KOPT-K1 (cell line): ENCODE data around the gene JADE2.

ENCODE experiments used
- H3K27ac ChIP-seq: fragments of 200-600 bp; sonication (generic); 2 replicates; pipeline ENCODE4 v1.5.1; 2016; ENCODE audit warnings: antibody characterized with exemption, mild to moderate bottlenecking, low read depth, low read length; ENCODE audit not compliant: poor library complexity, severe bottlenecking
- H3K36me3 ChIP-seq: fragments of 200-600 bp; sonication (generic); 2 replicates; pipeline ENCODE4 v1.5.1; 2017; ENCODE audit warnings: antibody characterized with exemption, mild to moderate bottlenecking, low read length, moderate library complexity; ENCODE audit not compliant: insufficient read depth
- H3K9me3 ChIP-seq: fragments of 200-600 bp; sonication (generic); 2 replicates; pipeline ENCODE4 v1.5.1; 2017; ENCODE audit warnings: antibody characterized with exemption, low read length, mild to moderate bottlenecking; ENCODE audit not compliant: insufficient read depth, poor library complexity, severe bottlenecking

The JADE2 gene

DNA sequence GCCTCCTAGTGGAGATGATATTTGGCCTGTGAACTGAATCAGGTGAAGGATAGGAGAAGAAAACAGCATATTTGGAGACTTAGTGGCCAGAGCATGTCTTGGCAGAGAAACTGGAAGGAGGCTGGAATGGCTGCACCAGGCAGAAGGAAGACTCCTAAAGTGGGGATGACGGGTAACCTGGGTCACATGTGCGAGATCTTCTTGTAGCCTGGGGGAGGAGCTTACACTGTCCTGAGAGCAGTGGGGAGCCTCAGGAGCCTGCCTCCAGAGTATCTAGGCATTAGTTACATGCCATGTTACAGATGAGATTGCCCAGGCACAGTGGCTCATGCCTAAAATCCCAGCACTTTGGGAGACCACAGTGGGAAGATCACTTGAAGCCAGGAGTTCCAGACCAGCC is 49.8 kb downstream of the JADE2 start:
- H3K36me3 ChIP-seq: peaks cover 98% of the 10 kb centered on the region
- no peak overlapping the region for H3K27ac ChIP-seq
- H3K9me3 ChIP-seq: no peaks in the 10 kb centered on the region

DNA sequence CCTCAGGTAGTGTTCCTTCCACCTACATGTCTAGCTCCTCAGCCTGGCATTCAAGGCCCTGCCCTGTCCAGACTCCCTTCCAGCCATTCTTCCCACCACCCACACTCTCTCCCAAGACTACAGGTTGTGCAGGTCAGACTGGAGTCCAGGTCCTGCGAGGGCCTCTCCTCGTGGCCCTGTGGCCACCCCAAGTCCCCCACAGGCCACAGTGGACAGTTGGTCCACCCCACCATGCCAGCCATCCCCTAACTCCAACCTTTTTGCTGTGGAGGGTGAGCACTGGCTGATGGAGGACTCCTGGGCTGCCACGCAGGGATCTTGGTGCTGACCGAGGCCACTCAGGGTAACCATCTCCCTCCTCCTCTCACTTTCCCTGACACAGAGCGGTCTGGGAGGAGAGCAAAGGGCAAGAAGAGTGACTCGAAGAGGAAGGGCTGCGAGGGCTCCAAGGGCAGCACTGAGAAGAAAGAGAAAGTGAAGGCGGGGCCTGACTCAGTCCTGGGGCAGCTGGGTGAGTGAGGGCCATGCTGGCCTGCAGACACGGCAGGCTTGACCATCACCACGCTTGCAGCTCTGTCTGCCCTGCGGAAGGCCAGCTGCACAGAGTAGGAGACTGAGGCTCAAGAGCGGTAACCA is 51.0 kb downstream of the JADE2 start:
- Histone ChIP-seq H3K36me3 (peaks cover 98% of the 10 kb centered on the region), H3K9me3 (no peaks in the 10 kb centered on the region), H3K27ac (no peak overlapping the region)

DNA sequence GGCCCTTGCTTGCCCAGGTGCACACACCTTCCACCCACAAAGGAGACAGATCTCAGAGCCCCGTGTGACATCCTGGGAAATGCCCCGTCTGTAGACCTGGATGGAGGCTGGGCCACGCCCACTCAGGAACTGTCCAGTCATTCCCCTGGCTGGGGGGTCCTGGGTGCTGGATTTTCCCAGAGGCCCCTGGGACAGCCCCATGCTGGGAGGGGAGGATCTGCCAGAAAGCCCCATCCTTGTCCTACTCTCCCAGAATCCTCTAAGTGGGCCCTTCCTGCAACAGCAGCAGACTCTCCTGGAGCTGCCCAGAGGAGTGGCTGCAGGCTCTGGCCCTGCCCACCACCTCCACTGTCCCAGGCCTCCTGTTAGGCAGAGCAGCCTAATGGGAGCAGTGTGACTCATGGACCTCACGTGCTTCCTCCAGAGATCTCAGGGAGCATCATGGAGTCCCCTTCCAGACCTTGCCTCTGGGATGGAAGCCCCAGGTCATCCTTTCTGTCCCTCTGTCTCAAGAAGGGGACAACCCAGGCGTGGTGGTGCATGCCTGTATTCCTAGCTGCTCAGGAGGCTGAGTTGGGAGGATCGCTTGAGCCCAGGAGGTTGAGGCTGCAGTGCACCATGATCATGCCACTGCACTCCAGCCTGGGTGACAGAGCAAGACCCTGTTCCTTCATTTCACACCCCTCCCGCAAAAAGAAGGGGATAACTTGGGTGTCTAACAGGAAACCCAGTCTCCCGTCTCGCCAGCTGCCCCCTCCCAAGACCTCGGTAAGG is 51.7 kb downstream of the JADE2 start:
- peaks cover 95% of the 10 kb centered on the region for H3K36me3 ChIP-seq
- H3K27ac ChIP-seq: no peak overlapping the region
- H3K9me3 ChIP-seq: no peaks in the 10 kb centered on the region

DNA sequence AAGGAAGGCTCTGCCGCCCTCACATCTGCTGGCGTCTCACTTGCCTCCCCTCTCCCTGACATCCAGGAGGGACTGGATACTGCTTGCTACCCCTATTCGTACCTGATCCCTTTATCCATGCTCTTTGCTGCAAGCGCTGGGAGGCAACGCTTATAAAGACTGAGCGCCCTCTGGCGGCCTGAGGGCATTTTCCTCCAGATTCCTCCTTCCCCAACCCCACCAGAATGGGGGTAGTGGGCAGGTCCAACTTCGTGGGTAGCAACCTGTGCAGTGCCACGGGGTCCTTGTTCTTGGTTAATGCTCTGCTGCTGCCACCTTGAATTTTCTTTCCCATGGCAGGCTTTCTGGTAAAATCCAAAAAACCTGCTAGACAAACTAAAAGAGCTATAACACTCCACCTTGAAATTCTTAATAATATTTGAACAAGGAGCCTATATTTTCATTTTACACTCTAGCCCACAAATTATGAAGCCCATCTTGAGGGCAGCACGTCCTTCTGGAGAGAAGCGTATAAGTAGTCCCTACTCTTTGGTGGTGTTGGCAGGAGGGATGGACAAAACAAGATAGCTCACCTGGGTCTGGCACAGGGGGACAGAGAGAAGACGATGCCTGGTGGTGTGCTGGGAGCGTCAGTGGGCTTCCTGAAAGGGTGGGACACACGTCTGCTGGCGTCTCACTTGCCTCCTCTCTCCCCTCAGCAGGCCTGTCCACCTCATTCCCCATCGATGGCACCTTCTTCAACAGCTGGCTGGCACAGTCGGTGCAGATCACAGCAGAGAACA is 52.5 kb downstream of the JADE2 start:
- Histone ChIP-seq H3K27ac (no peak overlapping the region), H3K9me3 (no peaks in the 10 kb centered on the region), H3K36me3 (peaks cover 87% of the 10 kb centered on the region)

DNA sequence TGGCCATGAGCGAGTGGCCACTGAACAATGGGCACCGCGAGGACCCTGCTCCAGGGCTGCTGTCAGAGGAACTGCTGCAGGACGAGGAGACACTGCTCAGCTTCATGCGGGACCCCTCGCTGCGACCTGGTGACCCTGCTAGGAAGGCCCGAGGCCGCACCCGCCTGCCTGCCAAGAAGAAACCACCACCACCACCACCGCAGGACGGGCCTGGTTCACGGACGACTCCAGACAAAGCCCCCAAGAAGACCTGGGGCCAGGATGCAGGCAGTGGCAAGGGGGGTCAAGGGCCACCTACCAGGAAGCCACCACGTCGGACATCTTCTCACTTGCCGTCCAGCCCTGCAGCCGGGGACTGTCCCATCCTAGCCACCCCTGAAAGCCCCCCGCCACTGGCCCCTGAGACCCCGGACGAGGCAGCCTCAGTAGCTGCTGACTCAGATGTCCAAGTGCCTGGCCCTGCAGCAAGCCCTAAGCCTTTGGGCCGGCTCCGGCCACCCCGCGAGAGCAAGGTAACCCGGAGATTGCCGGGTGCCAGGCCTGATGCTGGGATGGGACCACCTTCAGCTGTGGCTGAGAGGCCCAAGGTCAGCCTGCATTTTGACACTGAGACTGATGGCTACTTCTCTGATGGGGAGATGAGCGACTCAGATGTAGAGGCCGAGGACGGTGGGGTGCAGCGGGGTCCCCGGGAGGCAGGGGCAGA is 53.3 kb downstream of the JADE2 start:
- Histone ChIP-seq H3K27ac (no peak overlapping the region), H3K36me3 (peaks cover 80% of the 10 kb centered on the region), H3K9me3 (no peaks in the 10 kb centered on the region)

DNA sequence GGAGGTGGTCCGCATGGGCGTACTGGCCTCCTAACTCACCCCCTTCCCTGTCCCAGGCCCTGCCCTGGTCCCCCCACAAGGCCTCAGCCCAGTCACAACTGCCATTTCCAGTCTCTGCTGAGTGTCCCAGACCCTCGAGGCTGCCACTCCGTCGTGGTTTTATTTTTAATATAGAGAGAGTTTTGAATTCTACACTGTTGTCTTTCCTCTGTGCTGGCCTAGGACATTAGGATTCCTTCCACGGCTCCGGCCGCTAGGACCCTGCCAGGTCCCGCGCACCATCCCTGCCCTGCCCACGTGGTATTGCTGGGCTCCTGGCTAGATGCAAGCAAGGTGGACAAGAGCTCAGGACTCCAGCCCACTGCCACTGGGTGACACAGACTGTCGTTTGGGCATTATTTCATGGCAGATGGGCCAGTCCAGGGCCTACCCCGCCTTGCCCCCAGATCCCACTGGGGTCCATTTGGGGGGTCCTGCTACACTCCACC is 53.9 kb downstream of the JADE2 start:
- no peak overlapping the region for H3K27ac ChIP-seq
- peaks cover 74% of the 10 kb centered on the region for H3K36me3 ChIP-seq

DNA sequence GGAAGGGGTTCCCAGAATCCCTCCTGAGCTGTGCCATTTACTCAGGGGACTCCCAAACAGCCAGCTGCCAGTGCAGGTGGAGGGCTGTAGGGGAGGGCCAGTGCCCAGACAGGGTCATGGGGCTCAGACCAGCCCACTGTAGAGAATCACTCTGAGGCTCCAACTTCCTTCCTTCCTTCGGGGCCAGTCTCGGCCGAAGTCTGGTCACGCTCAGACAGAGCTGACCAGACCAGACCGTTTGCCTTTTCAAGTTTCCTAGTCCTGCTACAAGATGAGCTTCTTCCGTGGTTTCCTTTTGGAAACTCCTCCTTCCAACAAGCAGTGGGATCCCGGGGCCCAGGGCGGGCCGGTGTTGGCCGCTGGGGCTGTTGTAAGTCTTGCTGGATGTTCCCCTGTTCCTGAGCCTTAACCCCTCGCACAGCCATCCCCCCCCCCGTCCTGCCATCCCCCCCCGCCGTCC is 54.6 kb downstream of the JADE2 start:
- peaks cover 67% of the 10 kb centered on the region for H3K36me3 ChIP-seq
- no peaks in the 10 kb centered on the region for H3K9me3 ChIP-seq
- H3K27ac ChIP-seq: no peak overlapping the region

More for the DNA sequence above, 53.9 kb downstream of the JADE2 start:
- no peaks in the 10 kb centered on the region for H3K9me3 ChIP-seq

DNA sequence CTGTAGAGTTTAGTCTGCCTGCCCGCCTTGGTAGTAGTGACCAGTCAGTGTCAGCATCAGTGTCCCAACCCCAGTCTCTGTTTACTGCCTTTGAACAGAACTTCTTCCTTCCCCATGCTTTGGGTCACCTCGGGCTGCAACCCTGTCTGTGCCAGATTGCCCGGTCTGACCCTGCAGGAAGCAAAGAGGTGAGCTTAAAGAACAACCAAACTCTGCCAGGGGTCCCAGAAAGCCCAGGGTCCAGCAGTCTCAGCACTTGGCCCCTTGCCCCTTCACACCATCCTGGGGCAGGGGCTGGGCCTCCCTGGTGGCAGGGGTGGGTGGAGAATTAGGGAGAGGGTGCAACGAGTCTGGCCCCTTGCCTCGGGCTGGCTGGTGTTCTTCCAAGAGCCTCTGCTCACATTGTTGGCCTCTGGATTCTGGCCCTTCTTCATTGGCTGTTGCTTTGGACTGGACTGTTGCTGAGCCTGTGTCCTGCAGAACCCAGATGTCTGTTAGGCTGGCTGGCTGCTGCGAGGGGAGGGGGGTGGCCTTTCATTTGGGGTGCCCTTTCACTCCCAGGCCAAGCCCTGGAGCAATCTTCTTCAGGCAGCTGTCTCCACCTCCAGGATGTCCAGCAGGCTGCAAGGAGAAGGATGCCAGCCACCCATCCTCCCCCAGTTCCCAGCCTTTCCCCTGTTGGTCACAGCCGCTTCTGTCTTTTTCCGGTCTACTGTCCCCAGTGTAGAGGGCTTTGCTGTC is 55.9 kb downstream of the JADE2 start:
- Histone ChIP-seq H3K9me3 (no peaks in the 10 kb centered on the region), H3K27ac (no peak overlapping the region), H3K36me3 (peaks cover 53% of the 10 kb centered on the region)

DNA sequence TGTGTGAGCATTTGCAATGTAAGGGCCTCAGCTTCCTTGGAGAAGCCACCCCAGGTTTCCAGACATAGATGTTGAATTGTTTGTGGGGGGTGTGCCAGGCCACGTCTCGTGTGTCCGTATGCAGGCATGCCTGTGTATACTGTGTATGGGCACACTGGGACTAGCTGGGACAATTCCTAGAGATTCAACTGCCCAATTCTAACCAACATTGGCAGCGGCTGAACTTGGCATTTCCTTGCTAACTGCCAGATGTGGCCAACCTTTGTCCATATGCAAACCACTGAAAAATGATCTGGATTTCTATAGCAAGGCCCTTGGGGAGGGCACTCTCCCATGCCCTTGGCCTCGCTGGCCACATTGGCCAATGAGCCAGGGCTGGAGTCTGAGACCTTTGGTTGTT is 56.8 kb downstream of the JADE2 start:
- H3K9me3 ChIP-seq: no peaks in the 10 kb centered on the region
- no peak overlapping the region for H3K27ac ChIP-seq
- peaks cover 44% of the 10 kb centered on the region for H3K36me3 ChIP-seq

DNA sequence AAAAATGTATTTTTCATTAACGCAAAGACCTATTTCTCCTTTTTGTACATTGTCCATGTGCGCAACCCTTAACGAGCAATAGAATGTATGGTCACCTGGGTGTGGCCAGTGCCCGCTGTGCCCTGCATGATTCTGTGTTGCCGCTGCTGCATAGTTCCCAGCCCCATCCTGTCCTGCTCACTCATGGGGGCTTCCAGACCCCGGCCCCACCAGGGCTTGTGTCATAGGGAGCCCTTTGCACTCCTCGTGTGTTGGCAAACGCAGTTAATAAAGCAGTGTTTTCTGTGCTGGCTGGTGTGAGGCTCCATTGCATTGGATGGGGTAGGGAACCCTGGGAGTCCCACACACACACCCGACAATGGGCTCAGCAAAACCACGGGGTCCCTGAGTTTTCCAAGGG is 57.5 kb downstream of the JADE2 start:
- Histone ChIP-seq H3K27ac (no peak overlapping the region), H3K9me3 (no peaks in the 10 kb centered on the region), H3K36me3 (peaks cover 38% of the 10 kb centered on the region)

DNA sequence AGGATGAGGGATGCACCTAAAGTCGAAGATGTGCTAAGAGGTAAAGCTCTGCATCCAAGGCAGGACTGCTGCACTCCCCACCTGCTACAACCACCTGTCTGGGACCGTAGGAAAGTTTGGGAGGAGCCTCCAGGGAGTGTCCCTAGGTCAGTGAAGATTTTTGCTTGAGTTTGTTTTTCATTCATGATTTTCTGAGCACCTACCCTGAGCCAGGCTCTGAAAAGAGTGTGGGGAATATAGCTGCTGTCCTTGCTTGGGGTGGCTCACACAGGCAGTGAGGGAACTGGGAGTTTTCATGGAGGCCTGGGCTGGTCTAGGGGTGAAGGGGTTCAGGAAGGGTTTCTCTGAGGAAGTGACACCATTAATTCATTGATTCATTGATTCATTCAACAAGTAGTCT is 58.3 kb downstream of the JADE2 start:
- Histone ChIP-seq H3K27ac (no peak overlapping the region), H3K36me3 (peaks cover 29% of the 10 kb centered on the region), H3K9me3 (no peaks in the 10 kb centered on the region)

DNA sequence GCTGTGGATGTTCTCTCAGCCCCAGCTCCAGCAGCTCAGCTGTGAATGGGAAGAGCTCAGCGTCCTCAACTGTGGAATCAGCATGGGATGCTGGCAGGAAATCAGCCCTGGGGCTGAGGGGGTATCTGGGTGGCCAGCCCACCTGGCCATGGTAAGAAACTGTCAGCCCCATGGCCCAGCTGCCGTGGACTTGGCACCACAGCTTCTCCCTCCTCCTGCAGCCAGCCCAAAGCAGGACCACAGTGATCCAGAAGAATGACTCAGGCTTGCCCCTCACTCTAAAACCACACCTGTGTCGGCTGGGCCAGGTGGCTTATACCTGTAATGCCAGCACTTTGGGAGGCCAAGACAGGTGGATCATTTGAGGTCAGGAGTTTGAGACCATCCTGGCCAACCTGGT is 59.2 kb downstream of the JADE2 start:
- peaks cover 20% of the 10 kb centered on the region for H3K36me3 ChIP-seq
- no peak overlapping the region for H3K27ac ChIP-seq
- H3K9me3 ChIP-seq: no peaks in the 10 kb centered on the region

DNA sequence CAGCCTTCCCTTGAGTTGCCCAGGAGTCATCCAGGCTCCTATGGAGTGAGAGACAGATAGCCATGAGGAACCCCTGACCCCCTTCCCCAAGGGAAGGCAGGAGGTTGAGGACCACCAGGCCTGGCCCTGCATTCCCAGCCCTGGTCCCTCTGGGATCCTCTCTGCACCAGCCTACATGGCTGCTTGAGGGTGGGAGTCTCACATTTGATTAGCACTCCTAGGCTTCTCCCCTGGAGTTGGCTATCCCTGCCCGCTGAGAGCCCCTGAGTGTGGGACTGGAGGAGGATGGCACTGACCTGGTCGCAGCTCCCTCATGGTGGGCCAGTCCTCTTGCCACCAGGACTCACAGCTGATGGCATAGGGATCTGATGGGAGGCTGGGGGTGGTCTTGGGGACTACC is 60.5 kb downstream of the JADE2 start:
- H3K27ac ChIP-seq: no peak overlapping the region
- H3K36me3 ChIP-seq: peaks cover 9% of the 10 kb centered on the region; the same call in 1 of the 2 replicates
- H3K9me3 ChIP-seq: no peaks in the 10 kb centered on the region

DNA sequence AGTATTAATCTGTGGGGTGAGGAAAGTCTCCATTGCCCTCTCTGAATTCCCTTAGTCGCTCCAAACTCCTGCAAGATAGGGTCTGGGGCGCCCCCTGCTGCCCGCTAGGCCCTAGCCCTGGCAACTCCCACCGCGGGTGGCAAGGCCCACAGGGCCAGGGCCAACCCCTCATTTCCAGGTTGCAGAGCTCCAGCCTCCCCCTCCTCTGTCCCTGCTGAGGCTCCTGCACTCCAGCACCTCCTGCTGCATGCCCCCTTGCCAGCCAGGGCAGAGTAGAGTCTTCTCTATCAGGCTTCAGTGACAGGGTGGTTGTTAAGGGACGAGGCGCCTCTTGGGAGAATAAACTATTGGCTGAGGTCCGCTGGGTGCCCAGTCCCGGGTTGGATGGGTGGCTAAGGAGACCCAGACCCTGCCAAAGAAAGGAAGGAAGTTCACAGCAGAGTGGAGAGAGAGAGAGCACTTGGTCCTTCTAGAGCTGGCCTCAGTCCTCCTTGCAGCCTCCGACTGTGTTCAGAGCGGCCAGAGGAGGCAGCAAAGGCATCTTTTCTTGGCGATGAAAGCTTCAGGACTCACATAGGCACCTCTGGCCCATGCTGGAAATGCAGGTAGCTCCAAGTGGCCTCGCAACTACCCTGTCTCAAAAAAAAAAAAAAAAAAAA is 61.5 kb downstream of the JADE2 start:
- Histone ChIP-seq H3K36me3 (no peaks in the 10 kb centered on the region), H3K27ac (no peak overlapping the region), H3K9me3 (no peaks in the 10 kb centered on the region)
